NCI-H1092 treated with DMSO at 0.1 percent for 48 hours (cell line): ENCODE data around the gene SMIM27.
"Not testable (repeated sequence)": the region's sequence is repeated elsewhere in the genome, so short reads cannot be mapped to it uniquely, and the experiment has no call there.

Source experiments
- DNase-seq: peaks from one replicate; lab custom pipeline; 2025; lab: John Stamatoyannopoulos, UW

SMIM27 gene, protein sequence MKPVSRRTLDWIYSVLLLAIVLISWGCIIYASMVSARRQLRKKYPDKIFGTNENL

DNA sequence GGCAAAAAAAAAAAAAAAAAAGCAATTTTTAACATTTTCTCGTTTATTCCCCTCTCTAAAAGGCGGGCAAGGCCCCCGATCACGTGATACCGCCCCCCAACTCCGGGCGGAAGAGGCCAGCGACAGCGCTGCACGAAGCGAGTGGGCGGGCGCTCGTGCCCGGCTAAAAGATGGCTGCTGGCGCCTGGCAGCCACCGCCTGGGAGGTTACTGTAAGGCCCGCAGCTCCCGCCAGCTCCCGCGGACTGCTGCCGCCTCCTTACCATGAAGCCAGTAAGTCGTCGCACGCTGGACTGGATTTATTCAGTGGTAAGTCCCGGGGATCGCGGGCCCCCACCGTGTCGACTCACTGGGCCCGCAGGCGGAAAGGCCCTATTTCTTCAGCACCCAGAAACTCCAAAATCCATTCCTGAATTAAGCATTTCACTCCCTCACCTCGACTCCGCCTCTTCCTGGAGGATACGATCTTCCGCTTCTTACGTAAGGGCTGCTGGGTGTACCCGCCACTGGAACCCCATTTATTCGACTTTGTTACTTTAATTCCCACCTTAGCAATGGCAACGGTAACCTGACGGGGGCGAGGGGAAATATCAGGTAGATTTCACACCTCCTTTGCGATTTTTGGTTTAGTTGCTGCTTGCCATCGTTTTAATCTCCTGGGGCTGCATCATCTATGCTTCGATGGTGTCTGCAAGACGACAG, at the start of gene SMIM27, which contains the start of gene TOPORS:
Gene SMIM27, plus strand, starts transcription at position 156 of the 701 bp plus-strand sequence. Its CDS starts 108 bp downstream, at position 264.
Gene TOPORS, minus strand, starts transcription at position 415 of the 701 bp plus-strand sequence. Its CDS starts 150 bp downstream, at position 265.
- DNase-seq = peak; percentile 98

- no peak for DNase-seq
Observed at GRCh38 chr9:32502464-32502863, 49.7 kb upstream of the SMIM27 start.

GRCh38 chr9:32503008-32503407, 49.1 kb upstream of the SMIM27 start:
- DNase-seq = no peak

DNA sequence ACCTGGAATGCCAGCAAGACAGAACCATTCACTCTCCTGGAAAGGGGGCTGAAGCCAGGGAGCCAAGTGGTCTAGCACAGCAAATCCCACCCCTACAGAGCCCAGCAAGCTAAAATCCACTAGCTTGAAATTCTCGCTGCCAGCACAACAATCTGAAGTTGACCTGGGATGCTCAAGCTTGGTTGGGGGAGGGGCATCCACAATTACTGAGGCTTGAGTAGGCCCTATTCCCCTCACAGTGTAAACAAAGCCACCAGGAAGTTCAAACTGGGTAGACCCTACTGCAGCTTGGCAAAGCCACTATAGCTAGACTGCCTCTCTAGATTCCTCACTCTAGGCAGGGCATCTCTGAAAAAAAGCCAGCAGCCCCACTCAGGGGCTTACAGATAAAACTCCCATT, 43.4 kb upstream of the SMIM27 start:
- DNase-seq = no peak

DNA sequence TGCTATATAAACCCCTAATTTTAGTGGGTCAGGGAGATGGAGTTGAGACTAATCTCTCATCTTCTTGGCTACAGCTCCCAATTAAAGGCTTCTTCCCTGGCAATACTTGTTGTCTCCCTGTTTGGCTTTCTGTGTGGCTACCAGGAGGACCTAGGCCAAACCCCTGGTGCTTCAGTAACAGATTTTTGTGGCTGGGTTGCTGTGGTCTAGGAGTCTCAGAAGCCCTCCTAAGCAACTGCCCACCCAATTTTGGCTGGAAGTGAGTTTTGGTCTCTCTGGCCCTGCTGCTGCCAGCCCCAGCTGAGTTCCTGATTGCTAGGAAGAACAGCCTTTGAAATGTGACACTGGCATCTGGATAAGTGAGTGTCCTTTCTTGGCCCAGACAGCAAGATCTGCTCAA, 35.9 kb upstream of the SMIM27 start:
- DNase-seq = no peak

- DNase-seq = no peak
Observed at GRCh38 chr9:32518276-32518675, 33.9 kb upstream of the SMIM27 start.

GRCh38 chr9:32523910-32524309, 28.2 kb upstream of the SMIM27 start:
- DNase-seq = no peak

DNA sequence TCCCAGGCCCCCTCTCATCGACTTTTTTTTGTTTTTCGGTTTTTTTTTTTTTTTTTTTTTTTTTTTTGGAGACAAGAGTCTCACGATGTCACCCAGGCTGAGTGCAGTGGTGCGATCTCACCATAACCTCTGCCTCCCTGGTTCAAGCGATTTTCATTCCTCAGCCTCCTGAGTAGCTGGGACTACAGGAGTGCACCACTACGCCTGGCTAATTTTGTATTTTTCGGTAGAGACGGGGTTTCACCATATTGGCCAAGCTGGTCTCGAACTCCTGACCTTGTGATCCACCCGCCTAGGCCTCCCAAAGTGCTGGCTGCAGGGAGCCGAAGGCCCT, 27.6 kb upstream of the SMIM27 start:
- DNase-seq = not testable (repeated sequence)

DNA sequence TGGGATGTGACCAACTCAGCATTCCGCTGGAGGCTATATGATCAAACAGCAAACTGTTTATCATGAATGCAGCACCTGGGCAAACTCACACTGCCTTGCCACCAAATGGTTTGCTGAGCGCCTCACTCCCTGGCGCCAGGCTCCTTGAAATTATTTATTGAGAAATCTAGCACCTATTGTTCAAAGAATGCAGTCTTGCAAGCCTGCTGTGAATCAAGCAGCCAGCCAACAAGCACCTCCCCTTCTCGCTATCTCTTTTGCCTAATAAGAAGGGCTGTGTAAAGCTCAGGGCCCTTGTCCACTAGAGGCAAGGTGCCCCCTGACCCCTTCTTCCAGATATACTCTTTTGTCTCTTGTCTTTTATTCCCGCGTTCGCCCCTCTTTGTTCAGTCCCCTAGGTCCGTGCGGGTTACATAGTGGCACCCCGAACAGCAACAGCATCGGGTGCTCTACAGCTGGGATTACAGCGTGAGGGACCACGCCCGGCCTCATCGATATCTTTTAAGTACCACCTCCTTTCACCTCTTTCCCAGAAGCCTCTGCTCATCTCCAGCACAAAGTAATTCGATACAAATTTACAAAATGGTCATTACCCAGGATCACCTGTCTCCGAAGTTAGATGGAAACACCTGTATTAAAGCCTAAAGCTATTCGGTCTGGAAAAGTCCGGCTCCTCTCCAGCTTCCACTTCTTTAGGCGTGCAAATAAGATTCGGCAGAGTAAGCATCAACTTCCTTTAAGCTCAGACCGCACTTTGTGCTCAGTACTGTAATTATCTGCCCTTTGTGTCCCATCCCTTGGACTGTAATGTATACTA, 27.0 kb upstream of the SMIM27 start:
- DNase-seq = no peak

DNA sequence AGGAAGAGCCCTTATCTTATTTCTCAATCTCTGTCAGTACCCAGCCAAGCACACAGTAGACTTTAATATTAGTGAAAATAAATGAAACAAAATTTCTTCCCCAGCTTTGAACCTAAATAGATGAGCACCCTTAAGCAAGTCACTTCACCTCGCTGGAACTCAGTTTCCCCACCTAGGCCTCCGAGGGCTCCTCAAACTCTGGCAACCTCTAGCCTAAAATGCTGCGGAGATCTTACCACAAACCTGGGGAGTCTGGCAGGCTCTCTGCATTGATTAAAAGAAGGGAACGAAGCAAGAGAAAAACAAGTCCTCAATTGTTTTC, 26.5 kb upstream of the SMIM27 start:
- DNase-seq = no peak

- DNase-seq = peak; percentile 87
Observed at GRCh38 chr9:32526041-32526706, 26.0 kb upstream of the SMIM27 start, which contains the start of gene RIGI. Gene RIGI, minus strand, starts transcription at chr9:32526196. Its CDS starts 30 bp downstream, at chr9:32526166.

- DNase-seq = no peak
Observed at GRCh38 chr9:32526707-32527048, 25.4 kb upstream of the SMIM27 start.

DNA sequence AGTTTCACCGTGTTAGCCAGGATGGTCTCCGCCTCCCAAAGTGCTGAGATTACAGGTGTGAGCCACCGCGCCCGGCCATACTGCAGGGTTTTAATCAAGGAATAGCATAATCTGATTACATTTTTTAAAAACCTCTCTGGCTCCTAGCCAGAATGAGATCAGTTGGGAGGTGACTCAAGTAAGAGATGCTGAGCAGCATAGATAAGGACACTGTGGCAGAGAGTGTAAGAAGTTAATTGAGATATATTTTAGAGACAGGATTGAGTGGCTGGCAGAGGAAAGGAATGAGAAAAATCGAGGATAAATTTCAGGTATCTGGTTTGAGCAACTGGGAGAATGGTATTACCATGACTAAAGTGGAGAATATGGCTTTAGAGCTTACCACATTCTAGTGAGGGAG, 18.8 kb upstream of the SMIM27 start:
- no peak for DNase-seq

- DNase-seq = no peak
Observed at GRCh38 chr9:32533816-32534215, 18.3 kb upstream of the SMIM27 start.

- DNase-seq = no peak
Observed at GRCh38 chr9:32543047-32543446, 9.1 kb upstream of the SMIM27 start.

DNA sequence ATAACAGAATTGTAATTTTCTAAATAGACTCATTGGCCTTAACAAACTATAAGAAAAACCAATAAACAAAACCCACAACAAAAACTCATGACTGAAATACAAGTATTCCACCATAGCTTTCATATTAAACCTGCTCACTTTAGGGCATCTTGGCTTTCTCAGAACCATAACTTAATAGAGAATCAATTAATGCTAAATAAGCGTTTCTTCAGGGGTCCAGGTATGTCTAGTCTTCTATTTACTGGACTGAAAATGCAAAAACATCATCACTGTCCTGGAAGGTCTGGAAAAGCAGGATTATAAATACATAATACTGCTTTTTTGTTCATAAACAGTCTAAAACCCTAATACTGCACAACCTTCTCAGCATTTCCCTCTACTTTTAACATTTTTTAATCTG, 6.2 kb upstream of the SMIM27 start:
- DNase-seq = no peak

DNA sequence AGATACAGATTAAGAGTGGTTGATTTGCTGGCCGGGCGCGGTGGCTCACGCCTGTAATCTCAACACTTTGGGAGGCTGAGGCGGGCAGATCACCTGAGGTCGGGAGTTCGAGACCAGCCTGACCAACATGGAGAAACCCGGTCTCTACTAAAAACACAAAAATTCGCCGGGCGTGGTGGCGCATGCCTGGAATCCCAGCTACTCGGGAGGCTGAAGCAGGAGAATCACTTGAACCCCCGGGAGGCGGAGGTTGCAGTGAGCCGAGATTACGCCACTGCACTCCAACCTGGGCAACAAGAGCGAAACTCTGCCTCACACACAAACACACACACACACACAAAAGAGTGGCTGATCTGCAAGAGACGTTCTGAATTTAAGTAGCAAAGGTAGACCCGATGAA, 3.9 kb upstream of the SMIM27 start:
- DNase-seq = not testable (repeated sequence)

DNA sequence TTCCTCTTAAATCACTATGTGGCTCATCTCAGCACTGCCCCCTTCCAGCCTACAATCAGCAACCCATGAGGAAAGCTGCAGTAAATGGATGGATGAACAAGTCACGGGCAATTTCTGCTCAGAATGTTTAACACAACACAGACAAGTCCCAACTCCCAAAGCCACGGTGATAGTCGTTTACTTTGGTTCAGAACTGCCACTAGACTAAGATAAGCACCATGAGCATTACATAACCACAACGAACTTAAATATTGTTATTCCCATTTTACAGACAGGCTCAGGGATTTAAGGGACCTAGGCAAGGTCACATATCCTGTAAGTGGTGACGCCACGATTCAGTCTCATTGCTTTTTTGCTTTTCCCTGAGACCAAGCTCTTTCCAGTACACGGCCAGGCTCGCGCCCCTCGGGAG, 2.0 kb upstream of the SMIM27 start:
- DNase-seq = peak; percentile 38

DNA sequence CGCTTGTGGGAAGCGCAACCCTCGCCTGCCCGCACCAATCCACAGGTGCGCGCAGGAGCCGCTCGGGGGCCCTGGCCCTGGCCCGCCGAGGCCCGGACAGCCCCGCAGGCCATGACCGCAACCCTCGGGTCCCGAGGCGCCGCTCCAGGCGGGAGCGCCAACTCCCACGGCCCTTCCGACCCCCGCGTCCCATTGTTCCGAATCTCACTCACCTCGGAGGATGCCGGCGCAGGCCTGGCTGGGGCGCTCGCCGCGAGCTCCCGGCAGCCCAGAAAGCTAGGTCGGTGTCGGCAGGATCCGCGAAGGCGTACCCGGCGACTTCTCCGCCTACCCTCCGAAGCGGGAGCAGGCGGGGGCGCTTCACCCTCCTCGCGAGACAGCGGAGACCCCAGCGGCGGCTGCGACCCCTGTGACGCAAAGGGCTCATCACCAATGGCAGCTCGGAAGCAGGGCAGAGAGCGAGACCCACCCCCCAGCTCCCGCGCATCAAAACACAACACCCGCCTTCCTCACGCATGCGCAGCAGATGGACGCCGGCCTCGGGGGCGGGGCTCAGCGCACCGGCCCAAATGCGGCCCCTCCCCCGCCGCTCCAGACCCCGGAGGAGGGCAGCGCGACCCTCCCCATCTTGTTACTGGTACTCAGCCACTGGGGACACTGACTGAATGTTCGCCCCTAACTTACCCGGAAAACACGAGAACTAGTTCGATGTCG, 1.4 kb upstream of the SMIM27 start:
- DNase-seq = peak; percentile 98

DNA sequence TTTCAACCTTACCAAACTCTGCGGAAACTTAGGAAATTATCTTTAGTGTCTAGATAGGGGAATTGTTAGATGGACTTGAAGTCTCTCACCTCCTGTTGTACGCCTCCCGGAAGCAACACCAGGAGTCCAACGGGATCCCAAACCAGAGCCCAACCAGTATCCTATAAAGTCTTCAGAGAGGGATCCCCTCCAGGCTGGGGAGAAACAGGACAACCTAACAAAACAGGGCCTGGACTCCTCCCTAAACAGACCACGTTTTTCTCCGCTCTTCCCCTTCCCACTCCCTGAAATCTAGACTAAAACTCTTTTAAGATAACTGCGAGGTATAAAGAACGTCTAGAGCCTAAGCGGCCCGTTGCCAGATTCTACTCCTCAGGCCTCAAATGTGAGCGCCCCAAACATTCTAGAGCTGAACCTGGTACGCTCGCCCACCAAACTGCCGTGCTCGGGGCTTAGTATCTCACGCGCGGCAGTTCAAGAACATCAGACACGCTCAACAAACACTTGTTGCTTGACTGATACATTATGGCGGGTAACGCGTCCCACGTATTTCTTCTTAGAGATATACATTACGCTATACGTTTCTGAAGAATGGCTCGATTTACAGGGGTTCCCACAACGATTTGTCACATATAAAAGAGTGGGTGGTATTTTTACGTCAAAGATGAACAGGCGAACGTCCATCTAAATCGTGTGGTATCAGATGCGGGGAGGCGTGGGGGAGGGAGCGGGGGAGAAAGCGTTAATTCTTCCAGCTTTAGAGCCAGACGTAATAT, 663 bp upstream of the SMIM27 start:
- peak; percentile 90 for DNase-seq

DNA sequence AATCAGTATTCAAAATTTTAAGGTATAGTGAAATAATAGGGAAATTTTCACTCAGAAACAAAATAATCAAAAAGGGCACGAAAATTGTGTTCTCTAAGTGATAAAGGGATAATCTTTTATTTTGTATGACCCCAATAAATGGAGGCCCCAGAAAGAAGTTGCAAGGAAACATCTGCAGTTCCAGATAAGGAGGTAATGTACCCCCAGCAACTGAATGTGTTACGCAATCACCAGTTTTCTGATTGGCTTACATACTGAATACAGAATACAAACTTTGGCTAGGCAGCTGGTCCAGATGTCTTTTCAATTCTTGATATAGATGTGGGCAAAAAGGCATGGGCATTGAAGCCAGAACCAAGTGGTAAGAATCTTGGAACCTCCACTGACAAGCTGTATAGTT, 2.0 kb downstream of the SMIM27 start:
- no peak for DNase-seq
